ACC112 (cell line): ENCODE data around the gene FGFBP2.

Experiments used
- H2AFZ ChIP-seq: fragments of 200-600 bp; sonication (generic); one replicate; pipeline ENCODE4 v1.6.0; 2017; ENCODE audit warnings: antibody characterized with exemption, low read length; ENCODE audit not compliant: unreplicated experiment
- H3K27ac ChIP-seq: fragments of 200-600 bp; sonication (generic); 2 replicates; pipeline ENCODE4 v1.5.1; 2014; ENCODE audit warnings: low read depth, mild to moderate bottlenecking, antibody characterized with exemption, low read length, moderate library complexity
- H3K27me3 ChIP-seq: fragments of 200-600 bp; sonication (generic); 2 replicates; pipeline ENCODE4 v1.6.1; 2014; ENCODE audit warnings: mild to moderate bottlenecking, antibody characterized with exemption, low read length, moderate library complexity, mixed read lengths; ENCODE audit not compliant: insufficient read depth
- H3K36me3 ChIP-seq: fragments of 200-600 bp; sonication (generic); 2 replicates; pipeline ENCODE4 v1.6.1; 2016; ENCODE audit warnings: mild to moderate bottlenecking, antibody characterized with exemption, low read length, moderate library complexity, mixed read lengths; ENCODE audit not compliant: insufficient read depth
- H3K4me1 ChIP-seq: fragments of 200-600 bp; sonication (generic); one replicate; pipeline ENCODE4 v1.6.1; 2016; ENCODE audit warnings: low read length, mixed read lengths; ENCODE audit not compliant: insufficient read depth, unreplicated experiment, control insufficient read depth
- H3K4me3 ChIP-seq: fragments of 200-600 bp; sonication (generic); 2 replicates; pipeline ENCODE4 v1.5.1; 2014; ENCODE audit warnings: mild to moderate bottlenecking, low read depth, low read length
- H3K79me2 ChIP-seq: fragments of 200-600 bp; sonication (generic); one replicate; pipeline ENCODE4 v1.6.0; 2016; ENCODE audit warnings: low read length; ENCODE audit not compliant: control insufficient read depth, unreplicated experiment, insufficient read depth

Gene FGFBP2

GRCh38 chr4:15945516-15945915, 17.5 kb downstream of the FGFBP2 start:
- Histone ChIP-seq H3K79me2 (no peaks in the 10 kb centered on the region), H3K4me1 (no peaks in the 10 kb centered on the region), H2AFZ (no peak overlapping the region), H3K36me3 (no peaks in the 10 kb centered on the region), H3K27ac (no peak overlapping the region), H3K4me3 (no peak overlapping the region), H3K27me3 (no peaks in the 10 kb centered on the region)

- H3K27me3 ChIP-seq = no peaks in the 10 kb centered on the region
- H3K27ac ChIP-seq = no peak overlapping the region
- no peaks in the 10 kb centered on the region for H3K36me3 ChIP-seq
- H3K79me2 ChIP-seq = no peaks in the 10 kb centered on the region
- H3K4me1 ChIP-seq = no peaks in the 10 kb centered on the region
- no peak overlapping the region for H2AFZ ChIP-seq
- H3K4me3 ChIP-seq = no peak overlapping the region
Observed at GRCh38 chr4:15944895-15945294, 18.1 kb downstream of the FGFBP2 start.

GRCh38 chr4:15942283-15942682, 20.7 kb downstream of the FGFBP2 start:
- no peaks in the 10 kb centered on the region for H3K79me2 ChIP-seq

GRCh38 chr4:15938640-15939039, 24.3 kb downstream of the FGFBP2 start, which contains the start of gene FGFBP1:
TSS of gene FGFBP1 (minus strand) at chr4:15938740. CDS start at chr4:15936632, 2,108 bp downstream.
- H3K79me2 ChIP-seq = no peaks in the 10 kb centered on the region
- no peaks in the 10 kb centered on the region for H3K4me1 ChIP-seq
- H2AFZ ChIP-seq = no peak within 1 kb of the TSS
- 0 out of 2 replicates have a peak, but pooled peaks cover 10% of the 10 kb centered on the region for H3K27me3 ChIP-seq
- H3K36me3 ChIP-seq = no peaks in the 10 kb centered on the region
- no peak within 1 kb of the TSS for H3K27ac ChIP-seq
- H3K4me3 ChIP-seq = no peak within 1 kb of the TSS

More at GRCh38 chr4:15942283-15942682, 20.7 kb downstream of the FGFBP2 start:
- no peak overlapping the region for H2AFZ ChIP-seq
- H3K4me3 ChIP-seq = no peak overlapping the region
- H3K27ac ChIP-seq = no peak overlapping the region
- H3K4me1 ChIP-seq = no peaks in the 10 kb centered on the region
- no peaks in the 10 kb centered on the region for H3K36me3 ChIP-seq
- no peaks in the 10 kb centered on the region for H3K27me3 ChIP-seq

- Histone ChIP-seq H3K36me3 (no peaks in the 10 kb centered on the region), H3K4me1 (no peaks in the 10 kb centered on the region), H2AFZ (no peak overlapping the region), H3K79me2 (no peaks in the 10 kb centered on the region), H3K27me3 (0 out of 2 replicates have a peak, but pooled peaks cover 10% of the 10 kb centered on the region), H3K27ac (no peak overlapping the region), H3K4me3 (no peak overlapping the region)
Observed at GRCh38 chr4:15938182-15938581, 24.8 kb downstream of the FGFBP2 start.

GRCh38 chr4:15936495-15936894, 26.5 kb downstream of the FGFBP2 start:
- no peaks in the 10 kb centered on the region for H3K79me2 ChIP-seq
- no peaks in the 10 kb centered on the region for H3K36me3 ChIP-seq
- no peaks in the 10 kb centered on the region for H3K4me1 ChIP-seq
- H3K27me3 ChIP-seq = 0 out of 2 replicates have a peak, but pooled peaks cover 10% of the 10 kb centered on the region
- no peak overlapping the region for H2AFZ ChIP-seq
- H3K27ac ChIP-seq = no peak overlapping the region
- H3K4me3 ChIP-seq = no peak overlapping the region

GRCh38 chr4:15935504-15936402, 27.2 kb downstream of the FGFBP2 start:
- Histone ChIP-seq H3K36me3 (no peaks in the 10 kb centered on the region), H3K79me2 (no peaks in the 10 kb centered on the region), H3K4me1 (no peaks in the 10 kb centered on the region), H3K27me3 (peaks cover 14% of the 10 kb centered on the region; the same call in 1 of the 2 replicates), H2AFZ (no peak overlapping the region), H3K4me3 (no peak overlapping the region), H3K27ac (no peak overlapping the region)

GRCh38 chr4:15934259-15934658, 28.7 kb downstream of the FGFBP2 start:
- Histone ChIP-seq H3K4me3 (no peak overlapping the region), H3K27me3 (peaks cover 22% of the 10 kb centered on the region; the same call in 1 of the 2 replicates), H3K4me1 (no peaks in the 10 kb centered on the region), H3K27ac (no peak overlapping the region), H3K36me3 (no peaks in the 10 kb centered on the region), H2AFZ (no peak overlapping the region), H3K79me2 (no peaks in the 10 kb centered on the region)

GRCh38 chr4:15931451-15932210, 31.3 kb downstream of the FGFBP2 start:
- Histone ChIP-seq H2AFZ (no peak overlapping the region), H3K27me3 (peaks cover 22% of the 10 kb centered on the region; the same call in 1 of the 2 replicates), H3K36me3 (no peaks in the 10 kb centered on the region), H3K27ac (no peak overlapping the region), H3K79me2 (no peaks in the 10 kb centered on the region), H3K4me1 (no peaks in the 10 kb centered on the region), H3K4me3 (no peak overlapping the region)

GRCh38 chr4:15930314-15930713, 32.7 kb downstream of the FGFBP2 start:
- peaks cover 13% of the 10 kb centered on the region; the same call in 1 of the 2 replicates for H3K27me3 ChIP-seq
- H3K4me3 ChIP-seq = no peak overlapping the region
- H3K36me3 ChIP-seq = no peaks in the 10 kb centered on the region
- H2AFZ ChIP-seq = no peak overlapping the region
- no peak overlapping the region for H3K27ac ChIP-seq
- H3K4me1 ChIP-seq = no peaks in the 10 kb centered on the region
- no peaks in the 10 kb centered on the region for H3K79me2 ChIP-seq
